ENCODE measurements around the gene WASF1.

- TF ChIP-seq, protein P1, sequence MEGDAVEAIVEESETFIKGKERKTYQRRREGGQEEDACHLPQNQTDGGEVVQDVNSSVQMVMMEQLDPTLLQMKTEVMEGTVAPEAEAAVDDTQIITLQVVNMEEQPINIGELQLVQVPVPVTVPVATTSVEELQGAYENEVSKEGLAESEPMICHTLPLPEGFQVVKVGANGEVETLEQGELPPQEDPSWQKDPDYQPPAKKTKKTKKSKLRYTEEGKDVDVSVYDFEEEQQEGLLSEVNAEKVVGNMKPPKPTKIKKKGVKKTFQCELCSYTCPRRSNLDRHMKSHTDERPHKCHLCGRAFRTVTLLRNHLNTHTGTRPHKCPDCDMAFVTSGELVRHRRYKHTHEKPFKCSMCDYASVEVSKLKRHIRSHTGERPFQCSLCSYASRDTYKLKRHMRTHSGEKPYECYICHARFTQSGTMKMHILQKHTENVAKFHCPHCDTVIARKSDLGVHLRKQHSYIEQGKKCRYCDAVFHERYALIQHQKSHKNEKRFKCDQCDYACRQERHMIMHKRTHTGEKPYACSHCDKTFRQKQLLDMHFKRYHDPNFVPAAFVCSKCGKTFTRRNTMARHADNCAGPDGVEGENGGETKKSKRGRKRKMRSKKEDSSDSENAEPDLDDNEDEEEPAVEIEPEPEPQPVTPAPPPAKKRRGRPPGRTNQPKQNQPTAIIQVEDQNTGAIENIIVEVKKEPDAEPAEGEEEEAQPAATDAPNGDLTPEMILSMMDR (IDR thresholded peaks at IDR 0.05): no peak
- no peak for TF ChIP-seq EP300 (IDR thresholded peaks at IDR 0.05)
These were observed 80.9 kb downstream of the WASF1 start for GRCh38 chr6:110098511-110099116.

Measured in tibial nerve (tissue), 4 donors.